Chondrocyte (in vitro differentiated cells): ENCODE data around the gene ETNK2. TPM values are rescaled to one million over a fixed set of nuclear protein-coding genes. Genes with fewer than 3 reads are reported as not detected.

Experiments used
- DNase-seq: peaks from one replicate; pipeline ENCODE4 v3.0.0; 2021; ENCODE audit warnings: mixed read lengths, low spot score
- H3K27ac Mint-ChIP-seq: one replicate; pipeline ENCODE4 v1.8.0; 2021; ENCODE audit warnings: mild to moderate bottlenecking, moderate library complexity, mixed read lengths; ENCODE audit not compliant: unreplicated experiment
- H3K27me3 Mint-ChIP-seq: 2 replicates; pipeline ENCODE4 v1.8.0; 2021; ENCODE audit warnings: low read depth, mixed read lengths
- H3K36me3 Mint-ChIP-seq: 2 replicates; pipeline ENCODE4 v1.8.0; 2021; ENCODE audit warnings: low read depth, mixed read lengths
- H3K4me1 Mint-ChIP-seq: 2 replicates; pipeline ENCODE4 v1.8.0; 2021; ENCODE audit warnings: low read depth, mild to moderate bottlenecking, mixed read lengths
- H3K4me3 Mint-ChIP-seq: one replicate; pipeline ENCODE4 v1.8.0; 2021; ENCODE audit warnings: mild to moderate bottlenecking, moderate library complexity, mixed read lengths; ENCODE audit not compliant: unreplicated experiment
- H3K9me3 Mint-ChIP-seq: 2 replicates; pipeline ENCODE4 v1.8.0; 2021; ENCODE audit warnings: low read depth, mixed read lengths
- CTCF ChIP-seq: fragments of 200-600 bp; sonication (generic); IDR thresholded peaks from 2 replicates; pipeline ENCODE4 v1.5.0; 2021; ENCODE audit warnings: antibody characterized with exemption, mild to moderate bottlenecking, moderate library complexity
- total RNA-seq: library from RNA; stranded (reverse); gene quantifications from 3 replicates; pipeline ENCODE4 v1.2.1, GENCODE V29; 2021

The ETNK2 gene
- total RNA-seq, 1 donor from 2014 or later = 10.2 TPM

GRCh38 chr1:204192046-204192445 is 40.2 kb upstream of the ETNK2 start:
- TF ChIP-seq CTCF = no peak
- Mint-ChIP-seq H3K9me3 (no peaks in the 10 kb centered on the region), H3K4me1 (peaks cover 18% of the 10 kb centered on the region), H3K4me3 (no peak overlapping the region), H3K27me3 (peaks cover 38% of the 10 kb centered on the region), H3K36me3 (no peaks in the 10 kb centered on the region), H3K27ac (no peak overlapping the region)
- no peak for DNase-seq

- Mint-ChIP-seq H3K36me3 (no peaks in the 10 kb centered on the region), H3K27me3 (peaks cover 43% of the 10 kb centered on the region), H3K4me1 (peaks cover 16% of the 10 kb centered on the region), H3K9me3 (no peaks in the 10 kb centered on the region), H3K4me3 (no peak overlapping the region), H3K27ac (no peak overlapping the region)
- no peak for TF ChIP-seq CTCF
- no peak for DNase-seq
Measured at GRCh38 chr1:204191456-204191855, 39.6 kb upstream of the ETNK2 start.

GRCh38 chr1:204190212-204191211 is 38.7 kb upstream of the ETNK2 start:
- H3K36me3 Mint-ChIP-seq = no peaks in the 10 kb centered on the region
- peaks cover 43% of the 10 kb centered on the region for H3K27me3 Mint-ChIP-seq
- H3K27ac Mint-ChIP-seq = no peak overlapping the region
- peaks cover 6% of the 10 kb centered on the region for H3K4me1 Mint-ChIP-seq
- no peak overlapping the region for H3K4me3 Mint-ChIP-seq
- TF ChIP-seq CTCF = no peak
- no peak for DNase-seq
- no peaks in the 10 kb centered on the region for H3K9me3 Mint-ChIP-seq

- peaks cover 47% of the 10 kb centered on the region for H3K27me3 Mint-ChIP-seq
- no peak overlapping the region for H3K27ac Mint-ChIP-seq
- TF ChIP-seq CTCF = no peak
- peaks cover 3% of the 10 kb centered on the region for H3K4me1 Mint-ChIP-seq
- no peak overlapping the region for H3K4me3 Mint-ChIP-seq
- H3K9me3 Mint-ChIP-seq = no peaks in the 10 kb centered on the region
- no peaks in the 10 kb centered on the region for H3K36me3 Mint-ChIP-seq
- no peak for DNase-seq
Measured at GRCh38 chr1:204188959-204189639, 37.3 kb upstream of the ETNK2 start.

- Mint-ChIP-seq H3K9me3 (no peaks in the 10 kb centered on the region), H3K4me3 (no peak overlapping the region), H3K4me1 (peaks cover 3% of the 10 kb centered on the region), H3K27ac (no peak overlapping the region), H3K27me3 (peaks cover 47% of the 10 kb centered on the region), H3K36me3 (no peaks in the 10 kb centered on the region)
- TF ChIP-seq CTCF = no peak
- DNase-seq = no peak
Measured at GRCh38 chr1:204186597-204186996, 34.8 kb upstream of the ETNK2 start.
